MM.1S (cell line): ENCODE data around the gene SATB2.

Source experiments
- DNase-seq: peaks from one replicate; pipeline ENCODE4 v3.0.0-alpha.2; 2015
- H2AFZ ChIP-seq: fragments of 300-600 bp; sonication (generic); 2 replicates; pipeline ENCODE4 v1.6.0; 2016; ENCODE audit warnings: antibody characterized with exemption, low read length
- H3F3A ChIP-seq: fragments of 300-600 bp; sonication (generic); 2 replicates; pipeline ENCODE4 v1.6.1; 2016; ENCODE audit warnings: mild to moderate bottlenecking, antibody characterized with exemption, low read length, moderate library complexity, mixed read lengths; ENCODE audit not compliant: insufficient read depth
- H3K27ac ChIP-seq: fragments of 300-600 bp; sonication (generic); 2 replicates; pipeline ENCODE4 v1.5.1; 2016; ENCODE audit warnings: mild to moderate bottlenecking, low read length
- H3K27me3 ChIP-seq: fragments of 300-600 bp; sonication (generic); replicated peaks from 2 replicates; pipeline ENCODE4 v1.6.0; 2016; ENCODE audit warnings: low read length; ENCODE audit not compliant: insufficient read depth
- H3K36me3 ChIP-seq: fragments of 300-600 bp; sonication (generic); replicated peaks from 2 replicates; pipeline ENCODE4 v1.6.1; 2016; ENCODE audit warnings: mild to moderate bottlenecking, low read length, mixed read lengths; ENCODE audit not compliant: insufficient read depth
- H3K4me1 ChIP-seq: fragments of 300-600 bp; sonication (generic); 2 replicates; pipeline ENCODE4 v1.6.1; 2016; ENCODE audit warnings: low read length, mixed read lengths
- H3K4me2 ChIP-seq: fragments of 300-600 bp; sonication (generic); 2 replicates; pipeline ENCODE4 v1.6.0; 2016; ENCODE audit warnings: low read depth, low read length
- H3K4me3 ChIP-seq: fragments of 300-600 bp; sonication (generic); 2 replicates; pipeline ENCODE4 v1.5.1; 2016; ENCODE audit warnings: low read length, mixed read lengths
- H3K79me2 ChIP-seq: fragments of 300-600 bp; sonication (generic); 2 replicates; pipeline ENCODE4 v1.6.1; 2016; ENCODE audit warnings: mixed run types, low read length, mixed read lengths
- H3K9ac ChIP-seq: fragments of 300-600 bp; sonication (generic); 2 replicates; pipeline ENCODE4 v1.6.1; 2016; ENCODE audit warnings: low read length, mixed read lengths
- H3K9me2 ChIP-seq: fragments of 300-600 bp; sonication (generic); replicated peaks from 2 replicates; pipeline ENCODE4 v1.6.1; 2016; ENCODE audit warnings: mild to moderate bottlenecking, low read length, mixed read lengths; ENCODE audit not compliant: insufficient read depth
- H3K9me3 ChIP-seq: fragments of 300-600 bp; sonication (generic); replicated peaks from 2 replicates; pipeline ENCODE4 v1.6.1; 2016; ENCODE audit warnings: mild to moderate bottlenecking, low read length, mixed read lengths; ENCODE audit not compliant: insufficient read depth
- H4K20me1 ChIP-seq: fragments of 300-600 bp; sonication (generic); 2 replicates; pipeline ENCODE4 v1.6.1; 2016; ENCODE audit warnings: mild to moderate bottlenecking, low read length, moderate library complexity, mixed read lengths; ENCODE audit not compliant: insufficient read depth
- CTCF ChIP-seq: fragments of 300-600 bp; sonication (generic); IDR thresholded peaks from 2 replicates; pipeline ENCODE4 v1.5.1; 2016; ENCODE audit warnings: antibody characterized with exemption, low read length, mixed read lengths
- EZH2 ChIP-seq: fragments of 300-600 bp; sonication (generic); optimal IDR thresholded peaks from 2 replicates; pipeline ENCODE3; 2017; ENCODE audit warnings: low read depth, mild to moderate bottlenecking, antibody characterized with exemption, low read length, mixed read lengths
- EZH2phosphoT487 ChIP-seq: fragments of 300-600 bp; sonication (generic); IDR thresholded peaks from 2 replicates; pipeline ENCODE4 v1.6.1; 2018; ENCODE audit warnings: antibody characterized with exemption, low read length

Gene SATB2

DNA sequence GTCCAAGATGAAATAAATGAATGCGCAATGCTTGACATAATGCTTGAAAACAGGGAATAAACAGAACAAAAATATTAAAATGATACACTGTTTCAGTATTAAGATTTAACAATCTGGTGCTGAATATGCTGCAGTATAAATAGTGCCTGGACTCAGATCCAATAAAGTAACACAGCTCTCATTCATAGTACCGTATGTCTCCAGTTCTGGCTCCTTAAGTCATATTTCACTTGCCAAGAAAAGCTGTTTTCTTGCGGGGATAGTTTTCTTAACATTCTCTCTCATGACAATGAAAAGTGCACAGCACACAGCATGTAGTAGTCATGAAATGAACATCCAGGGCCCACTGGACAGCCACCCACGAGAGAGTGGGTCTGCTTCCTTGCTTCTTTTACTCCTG lies 74.7 kb downstream of the SATB2 start:
- H2AFZ ChIP-seq, result no peak overlapping the region
- H3K27me3 ChIP-seq, result no peaks in the 10 kb centered on the region
- no peaks in the 10 kb centered on the region for H3K36me3 ChIP-seq
- H3K79me2 ChIP-seq, result no peaks in the 10 kb centered on the region
- no peaks in the 10 kb centered on the region for H3F3A ChIP-seq
- no peaks in the 10 kb centered on the region for H3K4me1 ChIP-seq
- H3K9ac ChIP-seq, result no peak overlapping the region
- TF ChIP-seq CTCF (no peak), EZH2 (no peak), EZH2phosphoT487 (no peak)
- no peak overlapping the region for H3K4me3 ChIP-seq
- no peak overlapping the region for H3K4me2 ChIP-seq
- H3K9me3 ChIP-seq, result no peaks in the 10 kb centered on the region
- no peaks in the 10 kb centered on the region for H3K9me2 ChIP-seq
- no peaks in the 10 kb centered on the region for H4K20me1 ChIP-seq
- H3K27ac ChIP-seq, result no peak overlapping the region
- no peak for DNase-seq

DNA sequence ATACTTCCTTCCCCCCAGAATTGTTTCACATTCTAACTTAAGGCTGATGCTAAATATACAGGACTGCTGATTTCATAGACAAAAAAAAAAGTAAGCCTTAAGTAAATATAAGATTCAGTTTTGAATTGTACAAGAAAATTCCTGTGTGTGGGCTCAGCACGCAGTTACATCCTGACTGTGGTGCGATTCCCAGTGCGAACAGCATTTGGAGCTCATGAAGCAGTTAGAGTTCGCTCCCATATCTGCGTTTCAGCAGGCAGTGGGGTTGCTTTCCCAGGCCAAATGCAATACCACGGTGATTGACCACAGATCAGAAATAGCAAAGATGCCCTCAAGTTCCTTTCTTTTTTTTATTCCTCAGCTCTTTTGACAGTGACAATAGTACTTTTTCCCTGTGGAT lies 75.6 kb downstream of the SATB2 start:
- no peaks in the 10 kb centered on the region for H3K79me2 ChIP-seq
- no peak overlapping the region for H3K4me3 ChIP-seq
- H3F3A ChIP-seq, result no peaks in the 10 kb centered on the region
- H3K27me3 ChIP-seq, result no peaks in the 10 kb centered on the region
- no peaks in the 10 kb centered on the region for H3K36me3 ChIP-seq
- H3K9me3 ChIP-seq, result no peaks in the 10 kb centered on the region
- H4K20me1 ChIP-seq, result no peaks in the 10 kb centered on the region
- no peak overlapping the region for H3K27ac ChIP-seq
- no peaks in the 10 kb centered on the region for H3K9me2 ChIP-seq
- TF ChIP-seq EZH2, result no peak
- DNase-seq, result no peak
- no peaks in the 10 kb centered on the region for H3K4me1 ChIP-seq
- H2AFZ ChIP-seq, result no peak overlapping the region
- no peak overlapping the region for H3K9ac ChIP-seq
- H3K4me2 ChIP-seq, result no peak overlapping the region

DNA sequence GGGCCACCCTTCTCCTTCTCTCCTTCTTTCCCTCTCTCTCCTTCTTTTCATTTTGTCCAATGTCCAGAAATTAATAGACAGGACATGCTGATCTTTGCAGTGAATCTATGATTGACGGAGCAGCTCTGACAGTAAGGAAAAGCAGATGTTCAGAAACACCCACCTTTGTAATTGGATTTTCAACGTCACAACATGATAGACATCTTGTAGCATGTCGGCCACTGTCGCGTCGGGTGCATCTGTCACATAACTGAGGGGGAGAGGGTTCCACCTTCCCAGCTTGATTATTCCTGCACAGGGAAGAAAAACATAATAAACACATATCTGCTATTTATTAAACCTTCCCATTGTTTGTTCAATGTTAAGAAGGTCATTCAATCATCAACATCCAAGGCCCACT lies 76.2 kb downstream of the SATB2 start:
- TF ChIP-seq CTCF (no peak), EZH2 (no peak), EZH2phosphoT487 (no peak)
- Histone ChIP-seq H3K4me3 (no peak overlapping the region), H3K9me2 (no peaks in the 10 kb centered on the region), H2AFZ (no peak overlapping the region), H3K27ac (no peak overlapping the region), H3K4me1 (no peaks in the 10 kb centered on the region), H3K9me3 (no peaks in the 10 kb centered on the region), H4K20me1 (no peaks in the 10 kb centered on the region), H3K27me3 (no peaks in the 10 kb centered on the region), H3K9ac (no peak overlapping the region), H3K4me2 (no peak overlapping the region), H3K36me3 (no peaks in the 10 kb centered on the region), H3F3A (no peaks in the 10 kb centered on the region), H3K79me2 (no peaks in the 10 kb centered on the region)
- no peak for DNase-seq

DNA sequence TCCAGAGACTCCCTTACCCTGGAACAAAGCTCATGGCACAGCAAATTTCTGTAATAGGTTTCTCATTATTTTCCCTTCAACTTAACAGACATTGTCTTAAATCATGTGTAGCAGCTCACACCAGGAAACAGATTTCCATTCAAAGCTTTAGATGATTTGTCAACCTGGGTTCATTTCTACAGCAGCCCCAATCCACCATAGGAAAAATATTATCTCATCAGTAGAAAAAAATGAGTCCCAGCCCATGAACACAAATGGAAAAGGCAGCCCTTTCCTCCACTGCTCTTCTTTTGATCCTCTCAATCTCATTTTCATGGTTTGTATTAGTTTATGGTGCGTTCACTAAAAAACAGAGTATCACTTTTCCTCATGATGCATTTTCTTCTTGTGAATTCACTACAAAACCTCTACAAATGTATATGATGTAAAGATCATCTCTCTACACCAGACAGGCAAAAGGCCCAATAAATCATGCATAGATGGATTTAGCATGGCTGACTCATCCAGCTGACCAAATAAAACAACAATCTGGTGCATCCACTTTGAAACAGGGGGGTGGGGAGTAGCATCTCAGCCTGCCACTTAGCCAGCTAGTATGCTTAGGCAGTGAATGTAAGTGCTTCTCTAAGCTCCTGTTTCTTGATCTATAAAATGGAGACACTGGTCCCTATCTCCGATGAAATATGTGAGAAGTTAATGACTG lies 78.6 kb downstream of the SATB2 start:
- no peak for DNase-seq

More for the DNA sequence above, 78.6 kb downstream of the SATB2 start:
- H3K79me2 ChIP-seq, result no peaks in the 10 kb centered on the region
- no peak overlapping the region for H2AFZ ChIP-seq
- H3K9me2 ChIP-seq, result no peaks in the 10 kb centered on the region
- H3K9me3 ChIP-seq, result no peaks in the 10 kb centered on the region
- H3F3A ChIP-seq, result no peaks in the 10 kb centered on the region
- H3K27me3 ChIP-seq, result no peaks in the 10 kb centered on the region
- H3K9ac ChIP-seq, result no peak overlapping the region
- no peak overlapping the region for H3K4me3 ChIP-seq
- H3K4me2 ChIP-seq, result no peak overlapping the region
- TF ChIP-seq EZH2phosphoT487 (no peak), EZH2 (no peak), CTCF (no peak)
- H3K27ac ChIP-seq, result no peak overlapping the region
- H3K36me3 ChIP-seq, result no peaks in the 10 kb centered on the region
- H3K4me1 ChIP-seq, result no peaks in the 10 kb centered on the region
- no peaks in the 10 kb centered on the region for H4K20me1 ChIP-seq
